Embryonic facial prominence (tissue), 1 donor: Measurements from ENCODE around the gene HYDIN.

Source experiments
- DNase-seq: peaks from one replicate; pipeline ENCODE4 v3.0.0-alpha.2; 2016; ENCODE audit errors: extremely low spot score

The HYDIN gene

DNA sequence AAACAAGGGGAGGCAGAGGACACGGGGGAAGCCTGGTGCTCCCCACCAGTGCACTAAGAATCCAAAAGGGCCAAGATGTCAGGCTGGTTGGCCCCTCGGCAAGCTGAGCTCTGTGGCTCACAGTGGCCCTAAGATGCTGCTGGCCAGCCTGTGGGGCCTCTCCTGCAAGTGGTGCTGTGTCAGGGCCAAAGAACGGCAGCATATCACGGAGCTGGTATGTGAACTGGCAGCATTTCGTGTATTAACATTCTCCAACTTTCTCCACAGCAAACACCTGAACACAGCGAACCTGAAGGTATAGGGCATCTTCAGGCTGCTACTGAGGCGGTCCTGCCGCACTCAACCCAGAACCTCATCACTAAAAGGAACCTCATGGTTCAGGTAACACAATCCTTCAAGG lies 464.3 kb downstream of the HYDIN start:
- DNase-seq = no peak

DNA sequence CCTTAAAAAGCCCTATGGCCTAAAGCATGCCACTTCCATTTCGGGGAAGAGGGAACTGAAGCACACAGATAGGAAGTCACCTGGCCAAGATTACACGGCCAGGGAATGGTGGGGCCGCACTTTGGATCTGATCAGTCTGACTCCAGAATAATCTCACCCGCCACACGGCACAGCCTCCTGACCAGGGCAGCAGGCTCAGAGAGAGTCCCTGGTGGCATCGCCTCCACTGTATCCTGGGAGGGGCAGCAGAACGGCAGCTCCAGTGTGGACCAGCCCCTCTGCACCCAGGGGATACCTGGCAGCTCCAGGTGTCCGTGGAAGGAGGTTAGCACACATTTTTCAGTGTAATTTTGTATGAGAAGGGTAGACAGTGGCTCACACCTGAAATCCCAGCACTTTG lies 465.0 kb downstream of the HYDIN start:
- no peak for DNase-seq

DNA sequence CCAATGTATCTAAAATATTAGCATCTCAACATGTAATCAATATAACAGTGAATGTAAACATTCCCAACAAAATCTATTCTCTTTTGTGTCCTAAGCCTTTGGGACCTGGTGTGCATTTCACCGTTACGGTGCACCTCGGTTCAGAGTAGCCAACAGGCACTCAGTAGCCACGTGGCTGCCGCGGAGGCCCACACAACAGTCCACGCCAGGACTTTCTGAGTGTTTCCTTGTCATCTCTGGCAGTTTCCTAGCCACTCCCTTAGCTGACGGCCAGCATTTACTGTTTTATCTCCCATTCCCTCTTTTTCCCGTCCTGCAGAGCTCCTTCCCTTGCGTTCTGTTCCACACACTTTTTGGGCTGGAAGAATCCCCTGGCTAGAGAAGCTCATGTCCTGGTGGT lies 465.9 kb downstream of the HYDIN start:
- DNase-seq = no peak

DNA sequence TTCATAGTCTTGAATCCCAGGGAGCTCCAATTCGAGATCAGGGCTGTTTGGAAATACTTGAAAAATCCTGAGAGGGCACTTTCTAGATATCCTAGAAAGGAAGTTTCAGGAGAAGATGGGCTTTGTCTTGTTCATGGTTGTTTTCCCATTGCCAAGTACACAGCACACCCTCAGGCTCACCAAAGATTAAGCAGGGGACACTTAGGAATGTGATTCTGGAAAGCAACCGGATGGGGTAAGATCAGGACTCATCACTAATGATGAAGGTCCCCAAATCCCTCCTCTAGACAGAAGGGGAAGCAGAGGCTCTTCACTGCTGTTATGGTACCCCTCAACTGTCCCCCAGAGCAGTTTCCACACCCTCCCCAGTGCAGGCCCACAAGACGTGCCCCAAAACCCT lies 470.3 kb downstream of the HYDIN start:
- no peak for DNase-seq

DNA sequence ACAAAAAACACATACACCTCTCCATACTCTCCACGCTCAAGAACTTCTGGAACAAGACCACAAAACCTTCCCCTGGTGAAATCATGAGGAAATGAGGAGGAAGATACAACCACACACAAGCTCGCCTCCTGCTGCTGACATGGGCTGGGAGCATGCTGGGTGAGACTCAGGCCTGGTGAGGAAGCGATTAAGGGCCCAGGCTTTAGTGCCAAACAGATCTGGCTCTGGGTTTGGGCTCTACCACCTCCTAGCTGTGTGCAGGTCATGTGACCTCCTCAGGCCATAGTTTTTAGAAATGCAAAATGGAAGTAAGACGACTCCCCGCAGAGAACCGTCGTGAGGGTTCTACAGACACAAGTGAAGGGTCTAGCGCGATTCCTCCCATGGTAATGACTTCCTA lies 470.9 kb downstream of the HYDIN start:
- no peak for DNase-seq

DNA sequence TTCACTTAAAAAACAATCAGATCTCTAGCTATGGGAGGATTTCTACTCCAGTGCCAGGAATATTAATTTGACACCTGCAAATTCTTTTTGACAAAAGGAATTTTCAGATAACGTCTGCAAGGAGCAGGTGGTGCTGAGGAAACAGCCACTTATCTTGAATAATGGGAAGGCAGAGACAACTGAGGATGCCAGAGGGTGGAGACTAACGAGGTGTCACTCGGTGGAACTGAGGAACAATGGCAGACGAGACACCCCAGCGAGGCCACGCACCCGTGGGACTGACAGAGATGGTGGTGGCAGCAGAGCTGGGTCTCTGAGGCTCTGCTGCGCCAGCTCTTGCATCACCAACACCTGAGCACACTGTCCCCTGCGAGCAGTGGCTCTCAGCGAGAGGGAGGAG lies 471.7 kb downstream of the HYDIN start:
- no peak for DNase-seq
